Bronchial epithelial cell (primary cell): Measurements from ENCODE around the gene SAP30BP. TPM values are rescaled to one million over a fixed set of nuclear protein-coding genes. Genes with fewer than 3 reads are reported as not detected.

Experiments used
- DNase-seq: peaks from one replicate; pipeline ENCODE4 v3.0.0-alpha.2; 2010; ENCODE audit warnings: low read depth
- FAIRE-seq: peaks from 2 replicates; lab custom pipeline; 2011; peaks lifted over from hg19 to GRCh38; lab: Jason Lieb, UNC
- H3K27me3 ChIP-seq: 2 replicates; pipeline ENCODE4 v1.5.1; 2011; ENCODE audit warnings: low read length; ENCODE audit not compliant: control insufficient read depth, insufficient read depth
- H3K36me3 ChIP-seq: 2 replicates; pipeline ENCODE4 v1.5.1; 2011; ENCODE audit warnings: low read length; ENCODE audit not compliant: control insufficient read depth, insufficient read depth
- H3K4me3 ChIP-seq: 2 replicates; pipeline ENCODE4 v1.5.1; 2011; ENCODE audit warnings: mild to moderate bottlenecking, low read depth, low read length, control low read depth
- CTCF ChIP-seq: IDR thresholded peaks from 2 replicates; pipeline ENCODE4 v1.5.1; 2011; ENCODE audit warnings: mild to moderate bottlenecking, moderate library complexity, low read length, control low read depth, inconsistent platforms; ENCODE audit not compliant: insufficient read depth, severe bottlenecking
- total RNA-seq: library from RNA; depleted of rRNA; stranded (reverse); fragments of >200 nt; gene quantifications from 2 replicates; pipeline ENCODE4 v1.2.1, GENCODE V29; 2014

SAP30BP gene
- total RNA-seq, 1 donor from 2014 or later, result 58.4 TPM

GRCh38 chr17:75639327-75639726 is 27.8 kb upstream of the SAP30BP start:
- H3K4me3 ChIP-seq, result no peak overlapping the region
- H3K36me3 ChIP-seq, result peaks cover 1% of the 10 kb centered on the region
- no peaks in the 10 kb centered on the region for H3K27me3 ChIP-seq
- FAIRE-seq (no peak), DNase-seq (no peak)
- TF ChIP-seq CTCF, result no peak

GRCh38 chr17:75639771-75640555 is 27.2 kb upstream of the SAP30BP start:
- Histone ChIP-seq H3K4me3 (no peak overlapping the region), H3K36me3 (peaks cover 1% of the 10 kb centered on the region), H3K27me3 (no peaks in the 10 kb centered on the region)
- FAIRE-seq, result no peak
- peak; percentile 37 for DNase-seq
- TF ChIP-seq CTCF, result peak; percentile 51

GRCh38 chr17:75640556-75641119 is 26.5 kb upstream of the SAP30BP start:
- TF ChIP-seq CTCF, result no peak
- Histone ChIP-seq H3K27me3 (no peaks in the 10 kb centered on the region), H3K36me3 (peaks cover 1% of the 10 kb centered on the region), H3K4me3 (no peak overlapping the region)
- FAIRE-seq (no peak), DNase-seq (no peak)

- FAIRE-seq, result peak; percentile 28
- no peak overlapping the region for H3K4me3 ChIP-seq
These were observed 25.8 kb upstream of the SAP30BP start for GRCh38 chr17:75641343-75641742.

GRCh38 chr17:75642182-75642783 is 24.9 kb upstream of the SAP30BP start:
- no peak overlapping the region for H3K4me3 ChIP-seq
- TF ChIP-seq CTCF, result no peak
- DNase-seq (peak; percentile 40), FAIRE-seq (no peak)
- H3K36me3 ChIP-seq, result peaks cover 1% of the 10 kb centered on the region
- H3K27me3 ChIP-seq, result no peaks in the 10 kb centered on the region

More at GRCh38 chr17:75641343-75641742, 25.8 kb upstream of the SAP30BP start:
- H3K27me3 ChIP-seq, result no peaks in the 10 kb centered on the region
- H3K36me3 ChIP-seq, result peaks cover 1% of the 10 kb centered on the region
- TF ChIP-seq CTCF, result no peak
- no peak for DNase-seq
